Endodermal cell (in vitro differentiated cells): ENCODE measurements around the gene CAPZB. TPM values are rescaled to one million over a fixed set of nuclear protein-coding genes. Genes with fewer than 3 reads are reported as not detected.
A peak's percentile ranks its signal among the peaks of the same experiment; 100 is the strongest.
"Not testable (repeated sequence)": the region's sequence is repeated elsewhere in the genome, so short reads cannot be mapped to it uniquely, and the experiment has no call there.

Source experiments
- DNase-seq: peaks from one replicate; pipeline ENCODE4 v3.0.0-alpha.2; 2017
- H3K27ac ChIP-seq: 2 replicates; pipeline ENCODE4 v1.5.1; 2013; ENCODE audit warnings: mild to moderate bottlenecking, low read depth, low read length, moderate library complexity
- H3K27me3 ChIP-seq: 2 replicates; pipeline ENCODE4 v1.6.1; 2013; ENCODE audit warnings: mild to moderate bottlenecking, low read length, moderate library complexity; ENCODE audit not compliant: insufficient read depth, control insufficient read depth, poor library complexity, severe bottlenecking
- H3K36me3 ChIP-seq: 2 replicates; pipeline ENCODE4 v1.7.0; 2013; ENCODE audit warnings: mild to moderate bottlenecking, low read length, moderate library complexity; ENCODE audit not compliant: control insufficient read depth, insufficient read depth
- H3K4me1 ChIP-seq: one replicate; pipeline ENCODE4 v1.7.0; 2013; ENCODE audit warnings: low read length; ENCODE audit not compliant: control insufficient read depth, insufficient read depth
- H3K4me3 ChIP-seq: 2 replicates; pipeline ENCODE4 v1.5.1; 2013; ENCODE audit warnings: mild to moderate bottlenecking, low read length, moderate library complexity
- H3K9ac ChIP-seq: 2 replicates; pipeline ENCODE4 v1.6.1; 2013; ENCODE audit warnings: mild to moderate bottlenecking, low read length, moderate library complexity; ENCODE audit not compliant: poor library complexity, severe bottlenecking; ENCODE audit errors: extremely low read depth
- H3K9me3 ChIP-seq: 2 replicates; pipeline ENCODE4 v1.6.1; 2013; ENCODE audit warnings: mild to moderate bottlenecking, low read length, moderate library complexity; ENCODE audit not compliant: control insufficient read depth
- H3K27ac Mint-ChIP-seq: 2 replicates; pipeline ENCODE4 v1.8.0; 2020; ENCODE audit warnings: mixed read lengths
- H3K27me3 Mint-ChIP-seq: 2 replicates; pipeline ENCODE4 v1.8.0; 2021; ENCODE audit warnings: mild to moderate bottlenecking, mixed read lengths; ENCODE audit not compliant: insufficient read depth
- H3K36me3 Mint-ChIP-seq: 2 replicates; pipeline ENCODE4 v1.8.0; 2020; ENCODE audit warnings: low read depth, mixed read lengths
- H3K4me1 Mint-ChIP-seq: 2 replicates; pipeline ENCODE4 v1.8.0; 2020; ENCODE audit warnings: mixed read lengths
- H3K4me3 Mint-ChIP-seq: 2 replicates; pipeline ENCODE4 v1.8.0; 2020; ENCODE audit warnings: mild to moderate bottlenecking, moderate library complexity, mixed read lengths
- H3K9me3 Mint-ChIP-seq: 2 replicates; pipeline ENCODE4 v1.8.0; 2020; ENCODE audit warnings: mild to moderate bottlenecking, mixed read lengths
- WGBS, 2 experiments: methylation state at CpG; one replicate each; pipeline versions ENCODE4 v1.1.5 to v1.1.7; 2013; ENCODE audit warnings: missing lambda C conversion rate in 2 of 2, mixed read lengths in 1 of 2; ENCODE audit not compliant: insufficient coverage in 1 of 2, insufficient read length in 1 of 2; 5-methylcytosine and 5-hydroxymethylcytosine counted together
- total RNA-seq, 2 donors: library from RNA; stranded (reverse); fragmentation: NEBNext Ultra II Directional in 1 of 2; extraction: Animal tissue kit (Norgen Biotek cat#: 25700) in 1 of 2; gene quantifications; 2 replicates in 1 of 2; 3 replicates in 1 of 2; pipeline ENCODE4 v1.2.1, GENCODE V29; 2021
- TF ChIP-seq, protein P1 (sequence below): fragments of 200-600 bp; sonication (generic); conservative IDR thresholded peaks from 2 replicates; pipeline ENCODE4 v1.5.0; 2021; ENCODE audit warnings: antibody characterized with exemption, mild to moderate bottlenecking

Gene CAPZB
- total RNA-seq, 2 donors from 2014 or later = 334 to 362 TPM

DNA sequence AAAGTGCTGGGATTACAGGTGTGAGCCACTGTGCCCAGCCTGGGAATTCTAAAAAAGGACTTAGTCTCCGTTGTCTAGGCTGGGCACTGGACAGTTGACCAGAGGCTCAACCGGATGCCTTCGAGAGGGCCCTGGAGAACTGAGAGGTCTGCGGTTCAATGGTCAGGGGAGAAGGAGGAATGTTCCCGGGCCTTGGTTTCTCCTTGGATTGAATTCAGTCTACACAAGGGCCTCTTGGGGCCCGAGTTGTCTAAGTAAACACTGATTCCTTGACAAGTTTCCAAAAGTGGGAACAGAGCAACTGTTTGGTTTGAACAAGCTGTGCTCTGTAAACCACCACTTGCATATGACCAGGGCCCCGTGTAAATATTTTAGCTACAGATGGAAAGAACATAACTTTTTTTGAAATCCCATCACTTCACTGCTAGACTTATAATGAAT lies 29.1 kb upstream of the CAPZB start:
- no peak for DNase-seq
- H3K27ac ChIP-seq = no peak overlapping the region
- Mint-ChIP-seq H3K4me3 (no peak overlapping the region), H3K36me3 (no peaks in the 10 kb centered on the region), H3K9me3 (peaks cover 12% of the 10 kb centered on the region), H3K4me1 (peaks cover 3% of the 10 kb centered on the region), H3K27ac (no peak overlapping the region), H3K27me3 (peaks cover 1% of the 10 kb centered on the region)
- WGBS, 2 experiments = 95 to 96% methylated on average over 6 to 7 of the region's 7 CpGs
- TF ChIP-seq, protein P1, sequence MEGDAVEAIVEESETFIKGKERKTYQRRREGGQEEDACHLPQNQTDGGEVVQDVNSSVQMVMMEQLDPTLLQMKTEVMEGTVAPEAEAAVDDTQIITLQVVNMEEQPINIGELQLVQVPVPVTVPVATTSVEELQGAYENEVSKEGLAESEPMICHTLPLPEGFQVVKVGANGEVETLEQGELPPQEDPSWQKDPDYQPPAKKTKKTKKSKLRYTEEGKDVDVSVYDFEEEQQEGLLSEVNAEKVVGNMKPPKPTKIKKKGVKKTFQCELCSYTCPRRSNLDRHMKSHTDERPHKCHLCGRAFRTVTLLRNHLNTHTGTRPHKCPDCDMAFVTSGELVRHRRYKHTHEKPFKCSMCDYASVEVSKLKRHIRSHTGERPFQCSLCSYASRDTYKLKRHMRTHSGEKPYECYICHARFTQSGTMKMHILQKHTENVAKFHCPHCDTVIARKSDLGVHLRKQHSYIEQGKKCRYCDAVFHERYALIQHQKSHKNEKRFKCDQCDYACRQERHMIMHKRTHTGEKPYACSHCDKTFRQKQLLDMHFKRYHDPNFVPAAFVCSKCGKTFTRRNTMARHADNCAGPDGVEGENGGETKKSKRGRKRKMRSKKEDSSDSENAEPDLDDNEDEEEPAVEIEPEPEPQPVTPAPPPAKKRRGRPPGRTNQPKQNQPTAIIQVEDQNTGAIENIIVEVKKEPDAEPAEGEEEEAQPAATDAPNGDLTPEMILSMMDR = no peak
- H3K9ac ChIP-seq = no peak overlapping the region
- no peaks in the 10 kb centered on the region for H3K9me3 ChIP-seq
- no peak overlapping the region for H3K4me3 ChIP-seq
- H3K27me3 ChIP-seq = no peaks in the 10 kb centered on the region
- no peaks in the 10 kb centered on the region for H3K36me3 ChIP-seq
- no peaks in the 10 kb centered on the region for H3K4me1 ChIP-seq

GRCh38 chr1:19512545-19512944 lies 27.2 kb upstream of the CAPZB start:
- H3K4me3 Mint-ChIP-seq = peak overlapping the region; percentile 5

GRCh38 chr1:19511116-19511515 lies 25.8 kb upstream of the CAPZB start:
- H3K4me1 Mint-ChIP-seq = peaks cover 3% of the 10 kb centered on the region
- H3K9me3 ChIP-seq = no peaks in the 10 kb centered on the region

More at GRCh38 chr1:19512545-19512944, 27.2 kb upstream of the CAPZB start:
- Histone ChIP-seq H3K27me3 (no peaks in the 10 kb centered on the region), H3K4me3 (no peak overlapping the region), H3K9me3 (no peaks in the 10 kb centered on the region), H3K27ac (no peak overlapping the region), H3K36me3 (no peaks in the 10 kb centered on the region), H3K9ac (no peak overlapping the region), H3K4me1 (no peaks in the 10 kb centered on the region)
- H3K36me3 Mint-ChIP-seq = no peaks in the 10 kb centered on the region
- DNase-seq = peak; percentile 65
- H3K9me3 Mint-ChIP-seq = peaks cover 9% of the 10 kb centered on the region
- TF ChIP-seq, protein P1 = no peak
- 40% methylated on average over 2 of the region's 2 CpGs; no CpG with 5 or more reads in 1 of the 2 experiments for WGBS, 2 experiments
- H3K27ac Mint-ChIP-seq = peak overlapping the region; percentile 75
- H3K27me3 Mint-ChIP-seq = peaks cover 1% of the 10 kb centered on the region
- peaks cover 3% of the 10 kb centered on the region for H3K4me1 Mint-ChIP-seq

DNA sequence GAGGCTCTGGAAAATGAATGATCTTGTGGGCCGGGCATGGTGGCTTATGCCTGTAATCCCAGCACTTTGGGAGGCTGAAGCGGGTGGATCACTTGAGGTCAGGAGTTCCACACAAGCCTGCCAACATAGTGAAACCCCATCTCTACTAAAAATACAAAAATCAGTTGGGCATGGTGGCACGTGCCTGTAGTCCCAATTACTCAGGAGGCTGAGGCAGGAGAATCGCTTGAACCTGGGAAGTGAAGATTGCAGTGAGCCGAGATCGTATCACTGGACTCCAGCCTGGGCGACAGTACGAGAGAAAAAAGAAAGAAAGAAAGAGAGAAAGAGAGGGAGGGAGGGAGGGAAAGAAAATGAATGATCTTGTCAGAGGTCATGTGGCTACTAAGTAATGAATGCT lies 24.3 kb upstream of the CAPZB start:
- not testable (repeated sequence) for H3K9me3 Mint-ChIP-seq, H3K27ac Mint-ChIP-seq, H3K9ac ChIP-seq, H3K27me3 Mint-ChIP-seq, H3K36me3 ChIP-seq, H3K4me3 Mint-ChIP-seq, DNase-seq, H3K27me3 ChIP-seq, H3K4me1 ChIP-seq, H3K36me3 Mint-ChIP-seq, H3K4me1 Mint-ChIP-seq, H3K27ac ChIP-seq, H3K9me3 ChIP-seq, H3K4me3 ChIP-seq
- 92 to 95% methylated on average over 8 of the region's 8 CpGs for WGBS, 2 experiments

More at GRCh38 chr1:19511116-19511515, 25.8 kb upstream of the CAPZB start:
- Histone ChIP-seq H3K36me3 (no peaks in the 10 kb centered on the region), H3K27ac (no peak overlapping the region), H3K4me3 (no peak overlapping the region), H3K9ac (no peak overlapping the region), H3K4me1 (no peaks in the 10 kb centered on the region), H3K27me3 (no peaks in the 10 kb centered on the region)
- TF ChIP-seq, protein P1 = no peak
- Mint-ChIP-seq H3K27me3 (no peaks in the 10 kb centered on the region), H3K4me3 (no peak overlapping the region), H3K27ac (no peak overlapping the region), H3K36me3 (no peaks in the 10 kb centered on the region), H3K9me3 (peaks cover 5% of the 10 kb centered on the region)
- no peak for DNase-seq
